Stimulated activated CD4-positive, alpha-beta T cell treated with anti-CD3 and anti-CD28 coated beads, Interleukin-1b, Interleukin-23, amount 100 ng/mL, for 24 hours (primary cell): ENCODE results near the gene TRAF3IP1.
"Not testable (repeated sequence)": the region's sequence is repeated elsewhere in the genome, so short reads cannot be mapped to it uniquely, and the experiment has no call there.

ENCODE experiments used
- DNase-seq, 4 experiments: peaks; one replicate each; pipeline ENCODE4 v3.0.0-alpha.2; 2020; ENCODE audit warnings: low read depth in 4 of 4, low spot score in 1 of 4

Gene TRAF3IP1

GRCh38 chr2:238306672-238306998, 13.7 kb upstream of the TRAF3IP1 start:
- DNase-seq = no peak

GRCh38 chr2:238308177-238308576, 12.1 kb upstream of the TRAF3IP1 start:
- DNase-seq = no peak

GRCh38 chr2:238310721-238311120, 9.6 kb upstream of the TRAF3IP1 start:
- DNase-seq = not testable (repeated sequence)

GRCh38 chr2:238313289-238313990, 6.9 kb upstream of the TRAF3IP1 start:
- DNase-seq = no peak

- no peak for DNase-seq
These were observed 6.3 kb upstream of the TRAF3IP1 start for GRCh38 chr2:238313991-238314350.

DNA sequence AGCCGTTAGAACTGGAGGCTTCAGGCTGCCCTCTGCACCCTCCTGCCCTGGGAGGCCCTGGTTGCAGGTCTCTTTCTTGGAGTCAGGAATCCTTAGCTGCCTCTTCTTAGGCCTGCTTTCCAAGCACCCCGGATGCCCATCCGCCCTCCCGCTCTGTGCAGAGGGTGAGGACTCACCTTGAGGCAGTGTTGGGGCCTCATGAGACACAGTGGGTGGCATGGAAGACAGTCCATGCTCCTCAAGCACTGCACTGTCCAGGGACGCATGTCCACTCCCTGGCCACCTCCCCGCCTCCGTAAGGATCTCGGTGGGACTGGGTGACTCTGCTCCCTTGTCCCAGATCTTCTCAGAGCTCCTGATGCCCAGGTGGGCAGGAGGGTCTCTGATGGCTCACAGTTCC, 5.7 kb upstream of the TRAF3IP1 start:
- no peak for DNase-seq

DNA sequence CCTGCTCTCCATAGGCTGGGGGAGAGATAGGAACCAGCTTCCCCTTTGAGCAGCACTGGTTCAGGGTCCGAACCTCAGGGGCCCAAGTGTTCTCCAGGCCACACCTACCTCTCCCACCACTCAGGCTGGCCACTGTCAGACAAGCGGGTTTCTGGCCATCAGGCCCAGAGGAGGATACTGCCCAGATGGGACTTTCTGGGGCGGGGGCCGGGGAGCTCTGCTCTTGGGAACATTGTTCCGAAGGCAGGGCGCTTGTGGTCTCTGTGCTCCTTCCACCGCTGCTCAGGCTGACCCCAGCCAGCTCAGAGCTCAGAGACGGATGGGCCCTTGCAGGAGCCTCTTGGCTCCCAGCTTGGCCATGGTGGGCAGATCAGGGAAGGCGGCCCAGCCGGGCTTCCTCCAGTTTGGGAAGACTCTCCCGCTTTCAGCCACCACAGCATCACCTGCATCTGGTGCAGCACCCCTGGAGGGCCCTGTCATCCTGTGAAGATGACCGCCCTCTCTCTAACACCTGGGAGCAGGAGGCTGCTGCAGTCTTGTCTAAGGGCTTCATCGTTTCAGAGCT, 5.2 kb upstream of the TRAF3IP1 start:
- DNase-seq = no peak

- no peak for DNase-seq
These were observed 447 bp downstream of the TRAF3IP1 start for GRCh38 chr2:238320648-238321281.

- DNase-seq = no peak
These were observed 1.1 kb downstream of the TRAF3IP1 start for GRCh38 chr2:238321467-238321866.

DNA sequence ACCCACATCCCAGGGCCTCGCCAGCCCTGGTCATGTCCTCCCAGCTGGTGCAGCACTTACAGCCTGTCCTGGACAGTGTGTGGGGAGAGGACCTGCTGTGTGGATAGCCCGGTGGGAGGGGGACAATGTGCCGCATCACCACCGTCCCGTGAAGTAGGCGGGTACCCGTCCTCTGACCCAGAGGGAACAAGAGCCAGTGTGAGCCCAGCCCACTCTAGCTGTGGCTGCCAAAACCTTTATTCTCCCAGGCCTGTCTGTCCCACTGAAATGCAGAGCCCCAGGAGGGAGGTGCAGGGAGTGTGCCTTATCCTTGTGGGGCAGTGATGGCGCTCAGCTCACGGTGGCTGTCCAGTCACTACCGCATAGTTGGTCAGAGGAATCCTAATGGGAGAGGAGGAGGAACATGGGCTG, 1.7 kb downstream of the TRAF3IP1 start:
- no peak for DNase-seq

GRCh38 chr2:238324248-238324647, 3.9 kb downstream of the TRAF3IP1 start:
- not testable (repeated sequence) for DNase-seq

GRCh38 chr2:238325694-238326093, 5.4 kb downstream of the TRAF3IP1 start:
- no peak for DNase-seq

DNA sequence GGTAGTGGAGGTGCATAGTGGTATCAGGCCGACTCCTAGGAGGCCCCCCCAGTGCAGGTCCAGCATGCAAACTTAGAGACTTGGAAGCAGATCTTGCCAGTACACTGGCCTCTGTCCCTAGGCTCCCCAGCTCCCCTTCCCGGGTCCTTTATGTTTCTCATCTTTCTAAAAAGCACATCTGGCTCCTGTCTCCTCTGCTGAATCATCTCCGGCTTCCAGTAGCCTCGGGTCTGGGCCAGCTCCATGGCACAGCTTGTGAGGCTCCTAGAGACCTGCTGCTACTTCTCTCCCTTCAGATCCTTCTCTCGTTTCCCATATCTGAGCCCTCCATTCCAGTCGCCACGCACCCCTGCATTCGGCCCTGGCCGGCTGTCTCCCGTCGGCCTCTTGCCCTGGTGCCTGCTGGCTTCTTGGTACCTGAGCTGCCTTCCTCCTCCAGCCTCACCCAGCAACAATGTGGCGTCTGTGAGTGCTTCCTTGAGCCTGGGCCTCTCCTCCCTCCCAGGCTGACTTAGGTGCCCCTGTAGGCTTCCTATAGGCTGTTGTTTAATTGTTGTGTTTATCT, 6.6 kb downstream of the TRAF3IP1 start:
- DNase-seq = no peak

DNA sequence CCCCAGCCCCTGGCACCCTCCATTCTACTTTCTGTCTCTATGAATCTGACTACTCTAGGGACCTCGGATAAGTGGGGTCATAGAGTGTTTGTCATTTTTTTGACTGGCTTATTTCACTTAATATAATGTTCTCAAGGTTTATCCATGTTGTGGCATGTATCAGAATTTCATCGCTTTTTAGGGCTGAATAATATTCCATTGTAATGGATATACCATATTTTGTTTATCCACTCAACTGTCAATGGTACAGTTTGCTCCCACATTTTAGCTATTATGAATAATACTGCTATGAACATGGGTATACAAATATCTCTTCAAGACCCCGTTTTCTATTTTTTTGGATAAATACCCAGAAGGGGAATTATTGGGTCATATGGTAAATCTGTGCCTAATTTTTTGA, 7.4 kb downstream of the TRAF3IP1 start:
- DNase-seq = no peak

- no peak for DNase-seq
These were observed 10.1 kb downstream of the TRAF3IP1 start for GRCh38 chr2:238330391-238330790.

DNA sequence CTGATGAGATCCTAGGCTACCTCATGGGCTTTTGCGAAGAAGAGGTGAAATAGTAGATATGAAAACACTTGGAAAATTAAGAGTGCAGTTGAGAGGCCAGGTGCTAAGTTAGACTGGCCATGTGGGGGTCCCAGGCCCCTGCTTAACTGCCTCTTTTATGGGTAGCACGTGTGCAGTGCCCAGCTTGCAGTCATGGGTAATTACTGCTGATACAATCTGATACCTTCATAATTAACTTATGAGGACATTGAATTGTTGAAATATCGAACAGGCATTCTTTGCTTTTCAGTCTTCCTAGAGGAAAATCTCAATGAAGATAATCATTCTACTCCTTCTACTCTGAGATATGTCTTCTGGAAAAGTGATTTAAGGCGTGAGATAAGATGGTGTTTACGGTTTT, 11.6 kb downstream of the TRAF3IP1 start:
- DNase-seq = no peak

GRCh38 chr2:238334885-238335284, 14.6 kb downstream of the TRAF3IP1 start:
- DNase-seq = no peak

- DNase-seq = not testable (repeated sequence)
These were observed 15.3 kb downstream of the TRAF3IP1 start for GRCh38 chr2:238335591-238335990.

DNA sequence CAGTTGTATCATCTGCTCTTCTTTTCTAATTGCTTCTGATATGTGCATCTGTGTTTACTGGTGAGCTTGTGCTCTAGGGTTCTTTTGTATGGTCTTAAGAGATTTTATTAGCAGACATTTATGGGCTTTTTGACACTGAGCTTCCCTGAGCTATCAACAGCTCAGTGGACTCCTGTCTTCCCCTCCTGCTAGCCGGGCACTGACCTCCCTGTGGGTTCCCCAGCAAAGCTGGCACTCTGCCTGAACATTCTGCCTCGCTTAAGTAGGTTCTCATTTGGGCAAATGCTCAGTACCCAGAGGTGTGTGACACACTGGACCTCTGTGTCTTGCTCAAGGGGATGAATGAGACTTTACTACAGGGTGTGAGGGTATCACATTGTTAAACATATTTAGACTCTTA, 15.8 kb downstream of the TRAF3IP1 start:
- DNase-seq = no peak

GRCh38 chr2:238336793-238337444, 16.6 kb downstream of the TRAF3IP1 start:
- DNase-seq = no peak

- no peak for DNase-seq
These were observed 17.5 kb downstream of the TRAF3IP1 start for GRCh38 chr2:238337846-238338245.
